Caco-2 (cell line): ENCODE results near the gene ARHGAP44. TPM values are rescaled to one million over a fixed set of nuclear protein-coding genes. Genes with fewer than 3 reads are reported as not detected.

Experiments used
- Bru-seq: library from RNA; stranded (reverse); fragments of 400-500 nt; gene quantifications from one replicate; lab custom pipeline; 2021; lab: Mats Ljungman, UMichigan
- BruChase-seq, 2 experiments: library from RNA; stranded (reverse); fragments of 400-500 nt; gene quantifications; one replicate each; lab custom pipeline; 2021; lab: Mats Ljungman, UMichigan
- BruUV-seq: library from RNA; stranded (reverse); fragments of 400-500 nt; replicated peaks from 2 replicates; lab custom pipeline; 2021; lab: Mats Ljungman, UMichigan
- CTCF ChIA-PET: fragments of 300-600 bp; sonication (Branson Sonifier 250); formaldehyde crosslinking; loops from one replicate; lab custom pipeline; 2022; ENCODE audit warnings: antibody characterized with exemption; lab: Charles Lee
- POLR2A ChIA-PET: fragments of 300-600 bp; sonication (Branson Sonifier 250); formaldehyde crosslinking; loops from one replicate; lab custom pipeline; 2022; ENCODE audit warnings: antibody characterized with exemption; lab: Charles Lee
- DNase-seq, 2 experiments: peaks; one replicate each; pipeline versions ENCODE4 v3.0.0 to v3.0.0-alpha.2; 2020 to 2022
- H3K27me3 ChIP-seq: replicated peaks from 2 replicates; pipeline ENCODE4 v1.6.0; 2011; ENCODE audit warnings: low read length; ENCODE audit not compliant: control insufficient read depth, insufficient read depth
- H3K36me3 ChIP-seq: 2 replicates; pipeline ENCODE4 v1.5.1; 2011; ENCODE audit warnings: low read length; ENCODE audit not compliant: control insufficient read depth, insufficient read depth
- H3K4me1 ChIP-seq: fragments of 250-450 bp; sonication (Bioruptor Pico); 2 replicates; pipeline ENCODE4 v1.5.1; 2020; ENCODE audit warnings: mild to moderate bottlenecking
- H3K4me3 ChIP-seq: 2 replicates; pipeline ENCODE4 v1.5.1; 2011; ENCODE audit warnings: low read depth, mild to moderate bottlenecking, control low read depth, low read length
- H3K9me3 ChIP-seq: fragments of 250-450 bp; sonication (Bioruptor Pico); 2 replicates; pipeline ENCODE4 v1.5.1; 2020; ENCODE audit warnings: mild to moderate bottlenecking, moderate library complexity
- H3K27ac Mint-ChIP-seq: one replicate; pipeline ENCODE4 v1.8.0; 2022; ENCODE audit warnings: mixed read lengths; ENCODE audit not compliant: unreplicated experiment
- H3K27me3 Mint-ChIP-seq: one replicate; pipeline ENCODE4 v1.8.0; 2022; ENCODE audit warnings: mixed read lengths; ENCODE audit not compliant: insufficient read depth, unreplicated experiment
- H3K36me3 Mint-ChIP-seq: one replicate; pipeline ENCODE4 v1.8.0; 2022; ENCODE audit warnings: mild to moderate bottlenecking, mixed read lengths; ENCODE audit not compliant: insufficient read depth, unreplicated experiment
- H3K4me1 Mint-ChIP-seq: one replicate; pipeline ENCODE4 v1.8.0; 2022; ENCODE audit warnings: low read depth, mixed read lengths; ENCODE audit not compliant: unreplicated experiment
- H3K4me3 Mint-ChIP-seq: one replicate; pipeline ENCODE4 v1.8.0; 2022; ENCODE audit warnings: mild to moderate bottlenecking, moderate library complexity, mixed read lengths; ENCODE audit not compliant: unreplicated experiment
- H3K9me3 Mint-ChIP-seq: one replicate; pipeline ENCODE4 v1.8.0; 2022; ENCODE audit warnings: mixed read lengths; ENCODE audit not compliant: unreplicated experiment
- CTCF ChIP-seq, 2 experiments: fragments of 200-600 bp in 1 of 2; IDR thresholded peaks; 1 replicate in 1 of 2; 2 replicates in 1 of 2; pipeline versions ENCODE4 v1.5.1 to v1.8.0; 2011 to 2022; ENCODE audit warnings: antibody characterized with exemption in 1 of 2, control low read depth in 1 of 2, inconsistent platforms in 1 of 2, low read depth in 1 of 2, low read length in 1 of 2, mild to moderate bottlenecking in 1 of 2, moderate library complexity in 1 of 2; ENCODE audit not compliant: insufficient read depth in 1 of 2, severe bottlenecking in 1 of 2, unreplicated experiment in 1 of 2
- intact Hi-C: fragments of 100-400 bp; cut with micrococcal nuclease; formaldehyde crosslinking; loops from one replicate; pipeline ENCODE4 v1.10.0; 2022; ENCODE audit not compliant: unreplicated experiment
- long read RNA-seq: library from polyadenylated mRNA; stranded (forward); transcript quantifications from one replicate; pipeline ENCODE4 v2.0.0, GENCODE V29; 2022
- total RNA-seq: library from RNA; stranded (reverse); gene quantifications from 2 replicates; pipeline ENCODE4 v1.2.3, GENCODE V29; 2022

ARHGAP44 gene, protein sequence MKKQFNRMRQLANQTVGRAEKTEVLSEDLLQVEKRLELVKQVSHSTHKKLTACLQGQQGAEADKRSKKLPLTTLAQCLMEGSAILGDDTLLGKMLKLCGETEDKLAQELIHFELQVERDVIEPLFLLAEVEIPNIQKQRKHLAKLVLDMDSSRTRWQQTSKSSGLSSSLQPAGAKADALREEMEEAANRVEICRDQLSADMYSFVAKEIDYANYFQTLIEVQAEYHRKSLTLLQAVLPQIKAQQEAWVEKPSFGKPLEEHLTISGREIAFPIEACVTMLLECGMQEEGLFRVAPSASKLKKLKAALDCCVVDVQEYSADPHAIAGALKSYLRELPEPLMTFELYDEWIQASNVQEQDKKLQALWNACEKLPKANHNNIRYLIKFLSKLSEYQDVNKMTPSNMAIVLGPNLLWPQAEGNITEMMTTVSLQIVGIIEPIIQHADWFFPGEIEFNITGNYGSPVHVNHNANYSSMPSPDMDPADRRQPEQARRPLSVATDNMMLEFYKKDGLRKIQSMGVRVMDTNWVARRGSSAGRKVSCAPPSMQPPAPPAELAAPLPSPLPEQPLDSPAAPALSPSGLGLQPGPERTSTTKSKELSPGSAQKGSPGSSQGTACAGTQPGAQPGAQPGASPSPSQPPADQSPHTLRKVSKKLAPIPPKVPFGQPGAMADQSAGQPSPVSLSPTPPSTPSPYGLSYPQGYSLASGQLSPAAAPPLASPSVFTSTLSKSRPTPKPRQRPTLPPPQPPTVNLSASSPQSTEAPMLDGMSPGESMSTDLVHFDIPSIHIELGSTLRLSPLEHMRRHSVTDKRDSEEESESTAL
- total RNA-seq, result 3.3 and 4.5 TPM in 2 replicates
- percentile 42 among the genes with signal in this experiment for Bru-seq, nascent RNA
- BruChase-seq, experiment 1, labeled RNA remaining after a 2-hour chase, result percentile 42 among the genes with signal in this experiment
- BruChase-seq, experiment 2, labeled RNA remaining after a 6-hour chase, result percentile 41 among the genes with signal in this experiment
- long read RNA-seq, full-length matches to known transcripts, result 1 of 1 reads
- long read RNA-seq, partial matches to known transcripts, result 0 of 1 reads
- long read RNA-seq, other reads (novel, unspliced or antisense), result 0 of 1 reads

DNA sequence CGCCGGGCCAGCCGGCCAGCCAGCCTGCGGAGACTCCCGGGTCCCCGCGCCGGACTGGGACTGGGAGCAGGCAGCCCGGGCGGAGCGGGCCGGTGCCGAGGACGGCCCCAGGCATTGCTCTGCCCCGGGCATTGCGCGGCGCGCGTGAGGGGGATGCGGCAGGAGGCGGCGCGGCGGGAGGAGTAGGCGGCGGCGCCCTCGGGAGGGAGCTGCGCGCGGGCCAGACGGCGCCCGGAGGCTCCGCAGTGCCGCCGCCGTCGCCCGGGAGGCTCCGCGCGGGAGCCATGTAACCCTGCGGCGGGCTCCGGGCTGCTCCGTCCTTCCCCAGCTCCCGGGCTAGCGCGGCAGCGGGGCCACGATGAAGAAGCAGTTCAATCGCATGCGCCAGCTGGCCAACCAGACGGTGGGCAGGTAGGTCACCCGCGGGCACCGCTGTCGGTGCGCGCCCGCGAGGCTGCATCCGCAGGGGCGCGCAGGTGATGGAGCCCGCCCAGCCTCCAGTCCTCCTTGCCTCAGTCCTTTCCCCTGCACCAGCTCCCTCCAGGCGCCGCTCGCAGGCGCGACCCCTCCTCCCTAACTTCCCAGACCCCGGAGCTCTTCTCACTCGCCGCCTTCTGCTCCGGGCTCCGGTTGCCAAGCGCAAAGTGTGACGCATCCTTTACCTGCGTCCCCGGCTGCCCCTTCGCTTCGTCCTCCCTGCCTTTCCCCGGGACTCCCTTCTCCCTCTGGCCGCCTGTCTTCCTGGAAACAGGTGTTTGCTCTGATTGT, at the start of gene ARHGAP44:
ARHGAP44 (plus strand) TSS at position 18 of the 768 bp plus-strand sequence; CDS start at position 359, 341 bp downstream.
- Histone ChIP-seq H3K9me3 (no peaks in the 10 kb centered on the region), H3K36me3 (no peaks in the 10 kb centered on the region), H3K4me3 (peak within 1 kb of the TSS; percentile 56), H3K27me3 (no peaks in the 10 kb centered on the region), H3K4me1 (no peaks in the 10 kb centered on the region)
- TF ChIP-seq CTCF (IDR thresholded peaks at IDR 0.05; ENCODE audit: insufficient read depth in 1 of 2, low read depth in 1 of 2, low read length in 1 of 2, severe bottlenecking in 1 of 2, unreplicated experiment in 1 of 2), result no peak
- DNase-seq, result peak in 1 of 2 experiments; percentile 65
- Mint-ChIP-seq H3K27ac (peak within 1 kb of the TSS; percentile 55), H3K4me3 (peak within 1 kb of the TSS; percentile 94), H3K36me3 (peaks cover 11% of the 10 kb centered on the region), H3K4me1 (no peaks in the 10 kb centered on the region), H3K9me3 (no peaks in the 10 kb centered on the region), H3K27me3 (no peaks in the 10 kb centered on the region)
- intact Hi-C loops, result no loop called here
- POLR2A ChIA-PET, result no interaction called here
- no TSS peak for BruUV-seq
- CTCF ChIA-PET, result no interaction called here

GRCh38 chr17:12739500-12739899, 49.8 kb upstream of the ARHGAP44 start:
- H3K4me1 Mint-ChIP-seq, result no peaks in the 10 kb centered on the region
- no peaks in the 10 kb centered on the region for H3K36me3 Mint-ChIP-seq
- ChIA-PET CTCF (interaction anchor here (0.9 kb wide), 1 partner anchor 397 kb away, joined by 3 read pairs; no protein-coding TSS in a partner anchor), POLR2A (no interaction called here)
- Histone ChIP-seq H3K4me1 (no peaks in the 10 kb centered on the region), H3K36me3 (no peaks in the 10 kb centered on the region), H3K27me3 (no peaks in the 10 kb centered on the region), H3K4me3 (no peak overlapping the region), H3K9me3 (no peaks in the 10 kb centered on the region)
- H3K9me3 Mint-ChIP-seq, result no peaks in the 10 kb centered on the region
- no TSS peak for BruUV-seq
- H3K27me3 Mint-ChIP-seq, result no peaks in the 10 kb centered on the region
- no peak for TF ChIP-seq CTCF (IDR thresholded peaks at IDR 0.05; ENCODE audit: insufficient read depth in 1 of 2, low read depth in 1 of 2, low read length in 1 of 2, severe bottlenecking in 1 of 2, unreplicated experiment in 1 of 2)
- intact Hi-C loops, result no loop called here
- H3K4me3 Mint-ChIP-seq, result no peak overlapping the region
- DNase-seq, result no peak
- H3K27ac Mint-ChIP-seq, result no peak overlapping the region
